ENCODE measurements around the gene AAMP. TPM values are rescaled to one million over a fixed set of nuclear protein-coding genes. Genes with fewer than 3 reads are reported as not detected.

AAMP gene
- total RNA-seq, 1 donor = 104 TPM

DNA sequence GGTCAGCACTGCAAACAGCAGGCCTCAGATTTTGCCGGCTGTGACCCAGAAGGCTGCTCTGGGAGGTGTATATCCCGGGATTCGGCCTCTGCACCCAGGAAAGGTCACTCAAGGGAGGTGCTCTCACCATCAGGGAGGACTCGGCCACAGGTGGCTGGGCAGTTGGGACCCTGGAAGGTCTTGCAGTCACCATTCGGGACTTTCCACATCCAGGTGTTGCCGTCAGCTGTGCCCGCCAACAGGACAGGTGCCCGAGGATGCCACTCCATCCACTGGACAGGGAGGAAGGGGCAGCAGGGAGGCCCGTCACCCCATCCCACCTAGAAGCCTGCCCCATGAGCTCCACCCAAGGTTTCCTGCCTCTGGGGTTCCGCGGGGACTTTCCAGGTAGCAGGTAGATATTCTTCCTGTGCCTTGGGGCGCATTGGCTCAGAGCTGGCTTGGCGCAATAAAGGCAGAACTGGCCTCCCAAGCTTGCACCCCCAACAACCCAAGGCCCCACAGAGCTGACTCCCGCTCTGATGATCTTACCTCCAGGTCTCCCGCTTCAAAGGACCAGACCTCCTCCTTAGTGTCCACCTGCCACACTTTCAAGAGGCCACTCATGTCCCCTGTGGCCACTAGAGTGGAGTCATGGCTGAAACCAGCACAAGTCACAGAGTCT, 3.5 kb downstream of the AAMP start:
- no peak overlapping the region for H3K4me3 ChIP-seq (ENCODE audit: low read depth, low read length)
- TF ChIP-seq, protein P1, sequence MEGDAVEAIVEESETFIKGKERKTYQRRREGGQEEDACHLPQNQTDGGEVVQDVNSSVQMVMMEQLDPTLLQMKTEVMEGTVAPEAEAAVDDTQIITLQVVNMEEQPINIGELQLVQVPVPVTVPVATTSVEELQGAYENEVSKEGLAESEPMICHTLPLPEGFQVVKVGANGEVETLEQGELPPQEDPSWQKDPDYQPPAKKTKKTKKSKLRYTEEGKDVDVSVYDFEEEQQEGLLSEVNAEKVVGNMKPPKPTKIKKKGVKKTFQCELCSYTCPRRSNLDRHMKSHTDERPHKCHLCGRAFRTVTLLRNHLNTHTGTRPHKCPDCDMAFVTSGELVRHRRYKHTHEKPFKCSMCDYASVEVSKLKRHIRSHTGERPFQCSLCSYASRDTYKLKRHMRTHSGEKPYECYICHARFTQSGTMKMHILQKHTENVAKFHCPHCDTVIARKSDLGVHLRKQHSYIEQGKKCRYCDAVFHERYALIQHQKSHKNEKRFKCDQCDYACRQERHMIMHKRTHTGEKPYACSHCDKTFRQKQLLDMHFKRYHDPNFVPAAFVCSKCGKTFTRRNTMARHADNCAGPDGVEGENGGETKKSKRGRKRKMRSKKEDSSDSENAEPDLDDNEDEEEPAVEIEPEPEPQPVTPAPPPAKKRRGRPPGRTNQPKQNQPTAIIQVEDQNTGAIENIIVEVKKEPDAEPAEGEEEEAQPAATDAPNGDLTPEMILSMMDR (IDR thresholded peaks at IDR 0.05; ENCODE audit: insufficient read depth, low read depth, low read length) = no peak
- DNase-seq (ENCODE audit: low read depth) = no peak

DNA sequence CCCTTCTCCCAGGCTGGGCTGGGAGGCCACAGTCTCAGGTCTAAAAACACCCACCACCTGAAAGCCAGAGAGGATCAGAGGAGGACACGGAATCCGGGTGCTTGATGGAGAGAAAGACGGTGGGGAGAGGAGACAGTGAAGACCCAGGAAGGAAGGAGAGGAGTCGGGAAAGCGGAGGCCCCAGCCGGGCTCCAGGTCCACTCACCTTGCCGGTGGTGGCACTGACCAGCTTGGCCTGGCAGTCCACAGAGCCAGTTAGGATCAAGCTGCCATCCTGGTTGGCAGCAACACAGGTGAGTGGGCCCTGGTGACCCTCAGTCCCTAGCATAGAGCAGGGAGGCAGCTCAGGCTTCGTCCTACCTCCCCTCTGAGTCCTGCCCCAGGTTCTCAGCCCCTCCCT, 4.3 kb downstream of the AAMP start:
- TF ChIP-seq, protein P1 (IDR thresholded peaks at IDR 0.05; ENCODE audit: insufficient read depth, low read depth, low read length) = no peak
- no peak for DNase-seq (ENCODE audit: low read depth)
- H3K4me3 ChIP-seq (ENCODE audit: low read depth, low read length) = no peak overlapping the region

DNA sequence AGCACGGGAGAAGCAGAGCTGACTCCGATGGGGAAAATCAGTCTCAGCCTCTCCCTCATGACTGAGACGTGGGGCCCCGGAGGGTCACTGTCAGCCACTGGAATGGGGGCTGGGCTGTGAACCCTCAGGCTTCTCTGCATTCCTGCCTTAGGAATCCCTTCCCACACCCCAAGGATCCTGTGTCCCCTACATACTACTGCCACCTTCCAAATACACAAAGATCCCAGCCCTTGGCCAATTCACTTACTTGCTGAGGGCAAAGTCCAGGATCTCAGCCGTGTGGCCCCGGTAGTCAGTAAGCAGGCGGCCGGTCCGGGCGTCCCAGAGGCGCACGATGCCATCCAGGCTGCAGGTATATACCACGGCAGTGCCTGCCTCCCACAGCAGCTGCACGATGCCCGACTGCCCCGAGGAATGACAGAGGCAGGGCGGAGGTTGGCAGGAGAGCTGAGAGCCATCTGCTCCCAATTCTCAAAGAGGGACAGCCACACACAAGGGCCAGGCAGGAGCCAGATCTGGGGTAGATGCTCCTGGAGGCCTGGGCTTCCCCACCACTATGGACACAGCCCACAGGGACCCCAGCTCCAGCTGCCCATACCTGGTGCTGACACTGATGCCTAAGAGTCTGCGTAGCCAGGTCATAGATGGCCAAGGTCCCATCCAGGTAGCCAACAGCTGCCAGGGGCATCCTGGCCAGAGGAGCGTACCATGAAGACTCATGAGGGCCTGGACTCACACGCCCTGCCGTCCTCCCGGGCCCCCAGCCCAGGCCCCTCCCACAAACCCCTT, 5.0 kb downstream of the AAMP start:
- no peak overlapping the region for H3K4me3 ChIP-seq (ENCODE audit: low read depth, low read length)
- no peak for DNase-seq (ENCODE audit: low read depth)
- TF ChIP-seq, protein P1 (IDR thresholded peaks at IDR 0.05; ENCODE audit: insufficient read depth, low read depth, low read length) = no peak

DNA sequence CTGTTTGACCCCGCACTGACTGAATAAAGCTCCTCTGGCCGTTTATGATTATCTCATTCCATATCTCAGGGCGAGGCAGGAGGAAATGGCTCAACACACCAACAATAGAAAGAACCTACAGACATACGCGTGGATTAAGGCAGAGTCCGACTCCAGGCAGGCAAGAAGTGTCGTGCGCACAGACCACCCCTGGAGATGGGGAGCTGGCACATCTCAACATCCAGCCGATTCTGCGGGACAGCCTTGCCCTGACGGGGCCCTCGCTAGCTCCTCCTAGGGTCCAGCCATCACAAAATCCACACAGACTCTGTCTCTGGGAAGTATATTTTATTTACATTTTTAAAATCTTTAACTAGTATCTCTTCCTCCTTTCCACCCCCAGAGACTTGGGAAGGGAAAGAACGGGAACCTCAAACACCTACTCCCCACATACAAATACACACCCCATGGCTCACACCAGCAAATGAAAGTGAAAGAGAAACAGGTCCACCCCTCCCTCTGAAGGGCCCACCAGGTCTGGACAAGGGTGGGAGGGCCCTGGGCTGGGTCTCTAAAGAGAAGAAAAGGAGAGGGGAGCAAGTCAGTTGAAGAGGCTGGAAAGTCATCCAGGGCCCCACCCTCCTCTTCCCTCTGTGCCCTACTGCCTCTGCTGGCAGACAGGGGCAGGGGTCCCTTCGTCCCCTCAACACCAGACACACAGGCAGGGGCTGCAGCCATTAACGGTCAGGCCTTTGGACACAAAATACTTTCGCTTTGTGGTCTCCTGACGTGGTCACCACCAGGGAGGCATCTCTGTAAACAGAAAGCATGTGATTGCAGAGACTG, 5.9 kb downstream of the AAMP start:
- TF ChIP-seq, protein P1 (IDR thresholded peaks at IDR 0.05; ENCODE audit: insufficient read depth, low read depth, low read length) = peak; percentile 34
- no peak overlapping the region for H3K4me3 ChIP-seq (ENCODE audit: low read depth, low read length)
- peak; percentile 51 for DNase-seq (ENCODE audit: low read depth)

DNA sequence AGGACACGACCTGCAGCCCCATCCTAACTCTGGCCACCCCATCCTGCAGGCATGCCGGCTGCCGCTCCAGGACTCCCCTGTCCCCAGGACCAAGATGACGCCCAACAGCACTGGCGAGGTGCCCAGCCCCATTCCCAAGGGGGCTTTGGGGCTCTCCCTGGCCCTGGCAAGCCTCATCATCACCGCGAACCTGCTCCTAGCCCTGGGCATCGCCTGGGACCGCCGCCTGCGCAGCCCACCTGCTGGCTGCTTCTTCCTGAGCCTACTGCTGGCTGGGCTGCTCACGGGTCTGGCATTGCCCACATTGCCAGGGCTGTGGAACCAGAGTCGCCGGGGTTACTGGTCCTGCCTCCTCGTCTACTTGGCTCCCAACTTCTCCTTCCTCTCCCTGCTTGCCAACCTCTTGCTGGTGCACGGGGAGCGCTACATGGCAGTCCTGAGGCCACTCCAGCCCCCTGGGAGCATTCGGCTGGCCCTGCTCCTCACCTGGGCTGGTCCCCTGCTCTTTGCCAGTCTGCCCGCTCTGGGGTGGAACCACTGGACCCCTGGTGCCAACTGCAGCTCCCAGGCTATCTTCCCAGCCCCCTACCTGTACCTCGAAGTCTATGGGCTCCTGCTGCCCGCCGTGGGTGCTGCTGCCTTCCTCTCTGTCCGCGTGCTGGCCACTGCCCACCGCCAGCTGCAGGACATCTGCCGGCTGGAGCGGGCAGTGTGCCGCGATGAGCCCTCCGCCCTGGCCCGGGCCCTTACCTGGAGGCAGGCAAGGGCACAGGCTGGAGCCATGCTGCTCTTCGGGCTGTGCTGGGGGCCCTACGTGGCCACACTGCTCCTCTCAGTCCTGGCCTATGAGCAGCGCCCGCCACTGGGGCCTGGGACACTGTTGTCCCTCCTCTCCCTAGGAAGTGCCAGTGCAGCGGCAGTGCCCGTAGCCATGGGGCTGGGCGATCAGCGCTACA, 7.0 kb downstream of the AAMP start:
- TF ChIP-seq, protein P1 (IDR thresholded peaks at IDR 0.05; ENCODE audit: insufficient read depth, low read depth, low read length) = no peak
- no peak overlapping the region for H3K4me3 ChIP-seq (ENCODE audit: low read depth, low read length)
- no peak for DNase-seq (ENCODE audit: low read depth)

DNA sequence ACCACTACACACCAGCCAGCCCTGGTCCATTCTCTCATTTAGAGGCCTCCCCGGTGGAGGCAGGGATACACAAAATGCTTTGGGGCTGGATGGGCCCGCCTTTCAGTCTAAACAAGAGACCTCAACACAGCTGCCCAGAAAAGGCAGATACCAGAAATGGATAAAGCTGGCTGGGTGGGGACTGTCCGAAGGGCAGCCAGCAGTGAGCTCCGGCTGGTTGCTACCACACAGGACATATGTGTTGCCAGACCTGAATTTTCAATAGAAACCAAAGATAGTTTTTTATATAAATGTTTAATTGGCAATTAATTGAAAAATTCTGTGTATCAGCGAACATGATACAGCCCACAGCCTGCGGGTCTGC, 7.7 kb downstream of the AAMP start:
- H3K4me3 ChIP-seq (ENCODE audit: low read depth, low read length) = no peak overlapping the region
- peak; percentile 23 for DNase-seq (ENCODE audit: low read depth)
- TF ChIP-seq, protein P1 (IDR thresholded peaks at IDR 0.05; ENCODE audit: insufficient read depth, low read depth, low read length) = no peak
